ENCODE measurements around the gene GAB2. TPM values are rescaled to one million over a fixed set of nuclear protein-coding genes. Genes with fewer than 3 reads are reported as not detected.

The GAB2 gene
- total and polyA plus RNA-seq, 2 of the 13 experiments (the other 11 are each of a cell fraction or from before 2014, with no cell fraction given) = 4.1 to 8.6 TPM

- TF ChIP-seq ZNF10 (CRISPR knock-in tag; IDR thresholded peaks at IDR 0.05; ENCODE audit: borderline replicate concordance, low read depth) (no peak), FOXM1 (CRISPR knock-in tag; IDR thresholded peaks at IDR 0.05) (no peak), TBX3 (IDR thresholded peaks at IDR 0.05; ENCODE audit: borderline replicate concordance) (no peak), SP4 (CRISPR knock-in tag; IDR thresholded peaks at IDR 0.05) (no peak), RBFOX2 (IDR thresholded peaks at IDR 0.05; ENCODE audit: low read depth, low read length) (no peak), ZSCAN22 (CRISPR knock-in tag; IDR thresholded peaks at IDR 0.05) (no peak), ZBTB2 (CRISPR knock-in tag; IDR thresholded peaks at IDR 0.05; ENCODE audit: low read depth) (no peak), HNRNPUL1 (IDR thresholded peaks at IDR 0.05; ENCODE audit: low read depth, low read length) (no peak), POLR2A (IDR thresholded peaks at IDR 0.05; ENCODE audit: insufficient read depth in 1 of 2, low read depth in 2 of 2, low read length in 2 of 2) (no peak), WIZ (CRISPR knock-in tag; IDR thresholded peaks at IDR 0.05) (no peak), HMGXB3 (CRISPR knock-in tag; IDR thresholded peaks at IDR 0.05; ENCODE audit: borderline replicate concordance) (0 out of 2 replicates have a peak, but pooled peaks have one; percentile 42), CREBL2 (CRISPR knock-in tag; IDR thresholded peaks at IDR 0.05; ENCODE audit: borderline replicate concordance) (no peak), TCF7 (IDR thresholded peaks at IDR 0.05; ENCODE audit: low read depth) (0 out of 2 replicates have a peak, but pooled peaks have one; percentile 7), ASH2L (IDR thresholded peaks at IDR 0.05; ENCODE audit: insufficient read length, low read depth, low read length) (no peak), TCF7L2 (IDR thresholded peaks at IDR 0.05; ENCODE audit: low read depth, low read length) (no peak), MIER2 (CRISPR knock-in tag; IDR thresholded peaks at IDR 0.05) (no peak), SMAD1 (CRISPR knock-in tag; IDR thresholded peaks at IDR 0.05; ENCODE audit: borderline replicate concordance, low read depth) (no peak), ZNF564 (CRISPR knock-in tag; IDR thresholded peaks at IDR 0.05) (no peak), GZF1 (CRISPR knock-in tag; IDR thresholded peaks at IDR 0.05) (no peak), SKIL (CRISPR knock-in tag; IDR thresholded peaks at IDR 0.05; ENCODE audit: borderline replicate concordance) (peak; percentile 72; the same call in 1 of the 2 replicates), ZNF550 (CRISPR knock-in tag; IDR thresholded peaks at IDR 0.05; ENCODE audit: borderline replicate concordance) (no peak), CREB1 (IDR thresholded peaks at IDR 0.05) (no peak), CREB1 (CRISPR knock-in tag; IDR thresholded peaks at IDR 0.05) (no peak), GATA4 (IDR thresholded peaks at IDR 0.05; ENCODE audit: borderline replicate concordance, low read depth) (no peak)
Observed at GRCh38 chr11:78170874-78171549, 246.6 kb downstream of the GAB2 start (continued).
